ENCODE measurements around the gene TUBB2A.
A peak's percentile ranks its signal among the peaks of the same experiment; 100 is the strongest.
"Not testable (repeated sequence)": the region's sequence is repeated elsewhere in the genome, so short reads cannot be mapped to it uniquely, and the experiment has no call there.

Gene TUBB2A

GRCh38 chr6:3151691-3152090, 5.7 kb downstream of the TUBB2A start:
- no peak for DNase-seq

DNA sequence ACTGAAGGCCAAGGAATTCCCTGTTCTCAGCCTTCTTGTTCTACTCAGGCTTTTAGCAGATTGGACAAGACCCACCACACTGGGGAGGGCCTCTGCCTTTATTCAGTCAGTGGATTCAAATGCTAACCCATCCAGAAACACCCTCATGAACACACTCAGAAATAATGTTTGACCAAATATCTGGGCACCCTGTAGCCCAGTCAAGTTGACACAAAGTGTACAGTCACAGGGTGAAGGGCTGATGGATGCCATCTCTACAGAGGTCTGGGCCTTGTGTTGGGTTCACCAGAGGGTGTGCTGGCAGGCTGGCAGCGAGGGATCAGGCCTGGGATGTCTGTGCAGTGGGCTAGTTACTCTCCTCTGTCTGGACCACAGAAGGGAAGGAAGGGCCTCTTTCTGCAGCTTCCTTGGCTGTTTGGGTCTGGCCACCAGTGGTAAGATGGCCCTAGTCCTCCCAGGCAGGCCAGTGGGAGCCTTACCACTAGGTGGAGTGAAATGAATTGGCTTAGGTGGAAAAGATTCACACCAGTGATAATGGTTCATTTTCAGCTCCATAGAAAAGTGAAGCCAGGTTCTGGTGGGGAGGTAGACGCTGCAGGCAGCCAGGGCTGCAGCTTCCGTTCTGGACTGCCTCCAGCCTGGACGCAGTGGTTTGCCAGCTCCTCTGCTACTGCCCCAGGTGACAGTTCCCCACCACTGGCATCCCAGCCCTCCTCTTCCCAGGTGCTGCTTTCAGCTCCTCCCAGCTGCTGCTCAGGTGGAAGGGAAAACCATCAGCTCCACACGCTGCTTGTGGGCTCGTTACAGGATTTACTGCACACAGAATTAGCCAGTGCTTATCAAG, 9.2 kb downstream of the TUBB2A start:
- DNase-seq = no peak

GRCh38 chr6:3144571-3144970, 12.8 kb downstream of the TUBB2A start:
- no peak for DNase-seq

DNA sequence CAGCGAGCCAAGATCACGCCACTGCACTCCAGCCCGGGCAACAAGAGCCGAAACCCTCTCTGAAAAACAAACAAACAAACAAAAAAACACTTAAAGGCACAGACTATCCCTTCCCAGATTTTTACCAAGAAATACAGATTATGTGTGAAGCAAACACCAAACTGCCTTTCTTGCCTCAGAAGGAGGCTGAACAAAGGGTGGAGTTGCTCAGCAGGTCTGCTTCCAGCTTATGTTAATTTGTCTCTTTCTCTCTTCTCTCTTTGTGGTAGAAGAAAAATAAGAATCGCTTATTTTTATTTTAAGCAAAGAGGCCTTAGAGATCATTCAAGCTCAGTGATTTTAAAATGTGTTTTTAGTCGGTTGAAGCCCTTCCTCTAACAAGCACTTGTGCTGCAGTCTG, 14.2 kb downstream of the TUBB2A start:
- no peak for DNase-seq

DNA sequence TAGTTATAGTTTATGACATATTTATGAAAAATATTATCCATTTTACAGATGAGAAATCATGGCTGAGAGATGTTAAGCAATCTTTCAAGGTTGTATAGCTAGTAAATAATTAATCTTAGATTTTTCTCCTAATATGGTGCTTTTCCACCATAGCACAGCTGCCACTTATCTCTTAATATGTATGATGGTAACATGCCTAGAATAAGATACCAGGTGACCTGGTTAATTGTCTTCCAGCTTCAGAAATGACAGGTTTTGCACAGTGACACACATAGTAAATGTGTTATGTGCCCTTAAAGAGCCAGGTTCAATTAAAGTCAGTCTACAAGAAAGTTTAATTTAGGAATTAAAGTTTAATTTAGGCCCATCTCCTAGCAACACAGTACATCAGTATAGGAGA, 14.8 kb downstream of the TUBB2A start:
- no peak for DNase-seq

- DNase-seq = no peak
These were observed 17.1 kb downstream of the TUBB2A start for GRCh38 chr6:3140201-3140600.

DNA sequence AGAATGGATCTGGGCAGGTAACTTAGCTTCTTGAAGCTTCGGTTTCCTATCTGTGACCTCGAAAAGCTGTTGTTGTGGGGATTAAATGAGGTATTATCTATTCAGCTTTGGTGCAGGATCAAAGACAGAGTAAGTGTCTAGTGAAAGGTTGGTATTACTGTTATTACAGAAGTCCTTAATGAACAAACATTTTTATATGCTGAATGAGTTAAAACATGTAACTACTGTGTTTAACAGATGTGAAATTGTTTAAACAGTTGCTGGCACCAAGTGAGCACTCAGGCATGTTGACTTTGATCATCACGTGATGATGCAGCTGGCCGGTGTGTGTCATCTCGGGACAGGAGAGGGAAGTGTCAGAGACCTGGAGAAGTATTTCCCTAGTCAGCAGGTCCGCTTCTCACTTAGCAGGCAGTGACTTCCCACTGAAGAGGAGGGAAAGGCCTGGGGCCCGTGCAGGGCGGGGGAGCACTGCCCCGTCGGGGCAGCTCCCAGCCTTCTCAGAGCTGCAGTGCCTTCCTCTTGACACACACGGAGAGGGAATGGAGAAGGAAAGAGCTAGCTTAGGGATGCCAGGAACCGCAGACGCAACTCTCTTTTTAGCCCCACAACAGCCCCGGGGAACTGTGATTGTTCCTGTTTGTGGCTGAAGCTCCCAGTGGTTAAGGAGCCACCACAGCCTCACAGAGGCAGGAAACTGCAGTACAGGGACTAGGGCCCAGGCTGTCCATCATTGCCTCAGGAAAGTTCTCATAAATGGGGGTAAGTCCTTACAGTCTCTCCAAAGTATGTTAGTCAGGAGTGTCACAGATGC, 18.0 kb downstream of the TUBB2A start:
- DNase-seq = peak in 1 of 2 donors; percentile 57

DNA sequence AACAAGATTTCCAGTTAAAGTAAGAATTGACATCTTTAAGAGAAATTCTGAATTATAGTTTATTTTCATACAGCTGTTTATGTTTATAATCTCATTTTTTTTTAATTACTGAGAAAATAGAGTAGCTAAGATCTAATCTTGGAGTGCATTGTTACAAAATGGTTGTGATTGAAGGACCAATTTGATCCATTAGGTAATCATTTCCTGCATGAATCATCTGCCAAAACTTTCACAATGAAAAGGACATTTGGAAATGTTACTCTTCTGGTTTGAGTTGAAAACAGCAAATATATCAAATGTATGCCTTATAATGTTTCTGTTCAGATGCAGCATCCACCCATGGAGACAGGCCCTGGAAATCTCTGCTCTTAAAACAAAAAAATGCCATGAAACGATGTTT, 19.0 kb downstream of the TUBB2A start:
- no peak for DNase-seq

- not testable (repeated sequence) for DNase-seq
These were observed 19.5 kb downstream of the TUBB2A start for GRCh38 chr6:3137873-3138272.

DNA sequence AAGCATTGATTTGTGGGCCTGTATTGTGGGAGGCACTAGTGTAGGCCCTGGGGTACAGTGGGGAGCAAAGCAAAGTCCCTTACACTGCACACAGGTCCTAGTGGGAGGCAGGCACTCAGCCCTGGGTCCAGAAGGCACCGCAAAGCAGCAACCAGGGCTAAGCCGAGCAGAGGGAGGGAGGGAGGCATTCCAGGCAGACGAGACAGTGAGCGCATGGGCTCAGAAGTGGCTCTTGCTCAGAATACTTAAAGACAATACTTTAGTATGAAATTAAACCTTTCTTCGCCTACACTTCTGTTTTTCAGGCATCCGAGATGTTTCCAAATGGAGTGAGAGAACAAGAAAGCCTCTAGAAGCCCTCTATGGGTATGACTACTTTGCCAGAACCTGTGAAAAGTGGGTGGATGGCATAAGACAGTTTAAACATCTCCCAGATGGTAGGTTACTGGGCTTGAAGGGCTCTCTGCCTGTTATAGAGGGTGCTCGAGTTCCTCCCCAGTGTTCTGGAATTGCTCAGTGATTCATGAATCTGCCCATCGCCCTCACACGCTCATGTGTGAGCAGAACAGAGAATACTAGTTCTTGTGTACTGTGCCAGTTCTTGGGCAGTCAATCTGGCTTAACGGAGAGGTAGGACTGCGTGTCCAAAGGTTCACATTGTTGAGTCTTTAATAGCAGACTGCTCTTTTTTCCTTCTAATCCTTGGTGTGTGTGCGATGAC, 20.1 kb downstream of the TUBB2A start:
- DNase-seq = no peak

DNA sequence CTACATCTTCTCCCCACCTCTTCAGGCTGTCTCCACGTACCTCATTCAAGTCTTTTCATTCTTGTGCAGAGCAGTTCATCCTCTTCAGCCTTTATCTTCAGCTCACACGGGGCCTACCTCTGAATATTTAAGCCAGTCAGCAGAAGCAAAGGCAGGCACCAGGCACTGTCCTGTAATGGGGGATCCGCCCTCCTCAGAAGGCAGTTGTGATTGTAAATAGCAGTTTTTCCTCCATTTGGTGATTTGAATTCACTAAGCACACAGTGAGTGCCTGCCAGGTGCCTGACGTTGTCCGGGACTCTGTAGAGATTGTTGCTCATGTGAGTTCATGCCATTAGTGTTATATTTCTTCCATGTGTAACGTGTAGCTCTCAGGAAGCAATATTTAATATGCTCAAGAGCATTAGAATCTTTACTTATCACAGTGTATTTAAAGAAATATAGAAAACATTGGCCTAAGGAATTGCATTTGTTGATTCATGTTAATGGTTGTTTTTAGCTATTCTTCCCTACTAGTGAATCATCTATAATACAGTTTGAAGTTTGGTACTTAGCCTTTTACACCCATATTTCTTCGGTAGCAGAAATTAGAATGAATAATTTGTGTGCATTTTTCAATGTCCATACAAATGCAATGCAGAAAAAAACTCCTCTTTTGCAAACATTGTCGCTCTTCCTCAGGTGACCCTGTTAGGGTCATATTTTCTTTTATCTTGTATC, 20.9 kb downstream of the TUBB2A start:
- DNase-seq = no peak

- DNase-seq = no peak
These were observed 21.6 kb downstream of the TUBB2A start for GRCh38 chr6:3135668-3136291.

GRCh38 chr6:3133515-3133914, 23.8 kb downstream of the TUBB2A start:
- DNase-seq = no peak

- DNase-seq = no peak
These were observed 25.6 kb downstream of the TUBB2A start for GRCh38 chr6:3131695-3132094.

GRCh38 chr6:3128356-3129108, 28.8 kb downstream of the TUBB2A start:
- no peak for DNase-seq

GRCh38 chr6:3125815-3126214, 31.5 kb downstream of the TUBB2A start:
- DNase-seq = no peak

- no peak for DNase-seq
These were observed 32.7 kb downstream of the TUBB2A start for GRCh38 chr6:3124667-3125066.

- DNase-seq = no peak
These were observed 34.5 kb downstream of the TUBB2A start for GRCh38 chr6:3122823-3123182.

- no peak for DNase-seq
These were observed 36.6 kb downstream of the TUBB2A start for GRCh38 chr6:3120765-3121089.

DNA sequence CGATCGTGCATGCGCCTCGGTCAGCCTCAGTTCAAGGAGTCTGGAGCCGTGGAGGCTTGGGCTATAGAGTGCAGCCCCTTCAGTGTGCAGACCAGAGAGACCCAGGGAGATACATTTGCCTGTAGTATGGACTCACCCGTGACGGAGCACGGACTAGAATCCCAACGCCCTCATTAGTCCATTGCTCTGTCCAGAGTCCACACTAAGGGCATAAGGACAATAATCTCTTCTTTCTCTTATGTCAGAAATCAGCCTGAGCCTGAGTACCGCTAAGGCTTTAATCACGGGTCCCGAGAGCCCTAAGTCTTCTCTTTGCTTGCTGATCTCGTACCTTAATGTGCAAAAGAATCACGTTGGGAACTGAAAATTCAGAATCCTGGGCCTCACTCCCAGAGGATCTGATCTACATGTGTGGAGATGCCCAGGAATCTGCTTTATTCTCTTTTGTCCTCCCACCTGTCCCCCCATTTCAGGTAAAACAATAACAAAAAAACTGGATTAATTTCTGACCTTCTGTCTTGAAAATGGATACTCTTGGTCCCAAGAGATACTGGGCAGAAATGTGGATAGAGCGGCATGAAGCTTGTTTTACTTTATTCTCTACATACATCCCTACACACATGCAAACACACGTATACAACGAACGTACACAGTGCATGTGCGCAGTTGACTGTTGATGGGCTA, 38.2 kb downstream of the TUBB2A start:
- DNase-seq = no peak
